COR-L47 (cell line): Measurements from ENCODE around the gene MINDY4.

Experiments
- DNase-seq: peaks from one replicate; lab custom pipeline; 2025; lab: John Stamatoyannopoulos, UW

The MINDY4 gene

GRCh38 chr7:30877015-30877769 lies 106.0 kb downstream of the MINDY4 start:
- DNase-seq = no peak

- DNase-seq = no peak
Observed at GRCh38 chr7:30877993-30878392, 106.8 kb downstream of the MINDY4 start.

- no peak for DNase-seq
Observed at GRCh38 chr7:30879139-30880124, 108.2 kb downstream of the MINDY4 start.

- DNase-seq = no peak
Observed at GRCh38 chr7:30880125-30880720, 109.0 kb downstream of the MINDY4 start.

- no peak for DNase-seq
Observed at GRCh38 chr7:30880941-30881340, 109.7 kb downstream of the MINDY4 start.

- DNase-seq = no peak
Observed at GRCh38 chr7:30881448-30881847, 110.2 kb downstream of the MINDY4 start.

- no peak for DNase-seq
Observed at GRCh38 chr7:30884881-30885280, 113.7 kb downstream of the MINDY4 start.

GRCh38 chr7:30886608-30887011 lies 115.4 kb downstream of the MINDY4 start:
- no peak for DNase-seq

- DNase-seq = peak; percentile 31
Observed at GRCh38 chr7:30887464-30887872, 116.3 kb downstream of the MINDY4 start.

GRCh38 chr7:30888747-30889146 lies 117.5 kb downstream of the MINDY4 start:
- no peak for DNase-seq

- DNase-seq = no peak
Observed at GRCh38 chr7:30890226-30890625, 119.0 kb downstream of the MINDY4 start.

GRCh38 chr7:30893357-30893756 lies 122.1 kb downstream of the MINDY4 start:
- DNase-seq = peak; percentile 15

GRCh38 chr7:30894009-30894408 lies 122.8 kb downstream of the MINDY4 start:
- DNase-seq = no peak

- no peak for DNase-seq
Observed at GRCh38 chr7:30894866-30895605, 123.8 kb downstream of the MINDY4 start.

GRCh38 chr7:30896036-30896435 lies 124.8 kb downstream of the MINDY4 start:
- no peak for DNase-seq

- DNase-seq = no peak
Observed at GRCh38 chr7:30896783-30897637, 125.8 kb downstream of the MINDY4 start.

- DNase-seq = no peak
Observed at GRCh38 chr7:30897770-30898169, 126.6 kb downstream of the MINDY4 start.

- no peak for DNase-seq
Observed at GRCh38 chr7:30898411-30898810, 127.2 kb downstream of the MINDY4 start.

GRCh38 chr7:30899066-30899465 lies 127.8 kb downstream of the MINDY4 start:
- no peak for DNase-seq

GRCh38 chr7:30899630-30900029 lies 128.4 kb downstream of the MINDY4 start:
- DNase-seq = no peak

GRCh38 chr7:30900053-30900452 lies 128.8 kb downstream of the MINDY4 start:
- DNase-seq = no peak
